SU-DHL-6 (cell line): Measurements from ENCODE around the gene RASGRF1.
A peak's percentile ranks its signal among the peaks of the same experiment; 100 is the strongest.
"Not testable (repeated sequence)": the region's sequence is repeated elsewhere in the genome, so short reads cannot be mapped to it uniquely, and the experiment has no call there.

Experiments
- H2AFZ ChIP-seq: fragments of 200-600 bp; sonication (generic); 2 replicates; pipeline ENCODE4 v1.6.1; 2014; ENCODE audit warnings: low read depth, mild to moderate bottlenecking, moderate library complexity, mixed read lengths, antibody characterized with exemption, low read length; ENCODE audit not compliant: severe bottlenecking
- H3F3A ChIP-seq: fragments of 200-600 bp; shearing (Covaris generic); 2 replicates; pipeline ENCODE4 v1.6.0; 2016; ENCODE audit warnings: antibody characterized with exemption, mild to moderate bottlenecking; ENCODE audit not compliant: insufficient read depth
- H3K27ac ChIP-seq: fragments of 200-600 bp; sonication (generic); 2 replicates; pipeline ENCODE4 v1.5.1; 2016; ENCODE audit warnings: low read depth, mild to moderate bottlenecking, low read length, moderate library complexity, mixed read lengths
- H3K27me3 ChIP-seq: fragments of 200-600 bp; sonication (generic), shearing (Covaris generic); 2 replicates; pipeline ENCODE4 v1.6.0; 2014; ENCODE audit warnings: mild to moderate bottlenecking, low read length
- H3K36me3 ChIP-seq: fragments of 200-600 bp; sonication (generic); 2 replicates; pipeline ENCODE4 v1.6.1; 2014; ENCODE audit warnings: mild to moderate bottlenecking, low read length, mixed read lengths
- H3K4me2 ChIP-seq: fragments of 300-600, 200-600 bp; shearing (Covaris generic), sonication (generic); 2 replicates; pipeline ENCODE4 v1.6.0; 2014; ENCODE audit warnings: low read length, low read depth, mild to moderate bottlenecking; ENCODE audit not compliant: poor library complexity, severe bottlenecking
- H3K4me3 ChIP-seq: fragments of 200-600 bp; sonication (generic); 2 replicates; pipeline ENCODE4 v1.5.1; 2014; ENCODE audit warnings: antibody characterized with exemption, low read length, mild to moderate bottlenecking, mixed read lengths; ENCODE audit not compliant: insufficient read depth, poor library complexity, severe bottlenecking
- H3K79me2 ChIP-seq: fragments of 200-600 bp; sonication (generic); 2 replicates; pipeline ENCODE4 v1.6.1; 2014; ENCODE audit warnings: mild to moderate bottlenecking, low read length, moderate library complexity; ENCODE audit not compliant: insufficient read depth
- H3K9ac ChIP-seq: fragments of 200-600 bp; sonication (generic); 2 replicates; pipeline ENCODE4 v1.7.0; 2014; ENCODE audit warnings: mild to moderate bottlenecking, low read length
- H3K9me2 ChIP-seq: fragments of 200-600 bp; sonication (generic); replicated peaks from 2 replicates; pipeline ENCODE4 v1.6.1; 2014; ENCODE audit warnings: low read length; ENCODE audit not compliant: insufficient read depth
- H3K9me3 ChIP-seq: fragments of 200-600 bp; sonication (generic); 2 replicates; pipeline ENCODE4 v1.6.1; 2014; ENCODE audit warnings: low read length, mixed read lengths; ENCODE audit not compliant: insufficient read depth
- H4K20me1 ChIP-seq: fragments of 200-600 bp; sonication (generic); 2 replicates; pipeline ENCODE4 v1.6.1; 2014; ENCODE audit warnings: low read depth, mild to moderate bottlenecking, antibody characterized with exemption, low read length, moderate library complexity, mixed read lengths
- EZH2phosphoT487 ChIP-seq: fragments of 200-600 bp; sonication (generic), shearing (Covaris generic); conservative IDR thresholded peaks from 2 replicates; pipeline ENCODE4 v1.6.1; 2018; ENCODE audit warnings: mild to moderate bottlenecking, antibody characterized with exemption, low read length, moderate library complexity, mixed read lengths
- TF ChIP-seq, protein P1 (sequence below): fragments of 200-600 bp; sonication (generic); IDR thresholded peaks from one replicate; pipeline ENCODE4 v1.5.1; 2017; ENCODE audit warnings: antibody characterized with exemption, mild to moderate bottlenecking, low read length, moderate library complexity; ENCODE audit not compliant: insufficient read depth, poor library complexity, severe bottlenecking

The RASGRF1 gene

GRCh38 chr15:79025802-79026201, 64.8 kb downstream of the RASGRF1 start:
- no peak overlapping the region for H3K4me2 ChIP-seq
- H3K9ac ChIP-seq, result no peak overlapping the region
- H3K79me2 ChIP-seq, result no peaks in the 10 kb centered on the region
- no peaks in the 10 kb centered on the region for H4K20me1 ChIP-seq
- no peaks in the 10 kb centered on the region for H3K27me3 ChIP-seq
- H3K9me2 ChIP-seq, result no peaks in the 10 kb centered on the region
- H3K9me3 ChIP-seq, result no peaks in the 10 kb centered on the region
- no peak overlapping the region for H3K27ac ChIP-seq
- H2AFZ ChIP-seq, result no peak overlapping the region
- TF ChIP-seq, protein P1, sequence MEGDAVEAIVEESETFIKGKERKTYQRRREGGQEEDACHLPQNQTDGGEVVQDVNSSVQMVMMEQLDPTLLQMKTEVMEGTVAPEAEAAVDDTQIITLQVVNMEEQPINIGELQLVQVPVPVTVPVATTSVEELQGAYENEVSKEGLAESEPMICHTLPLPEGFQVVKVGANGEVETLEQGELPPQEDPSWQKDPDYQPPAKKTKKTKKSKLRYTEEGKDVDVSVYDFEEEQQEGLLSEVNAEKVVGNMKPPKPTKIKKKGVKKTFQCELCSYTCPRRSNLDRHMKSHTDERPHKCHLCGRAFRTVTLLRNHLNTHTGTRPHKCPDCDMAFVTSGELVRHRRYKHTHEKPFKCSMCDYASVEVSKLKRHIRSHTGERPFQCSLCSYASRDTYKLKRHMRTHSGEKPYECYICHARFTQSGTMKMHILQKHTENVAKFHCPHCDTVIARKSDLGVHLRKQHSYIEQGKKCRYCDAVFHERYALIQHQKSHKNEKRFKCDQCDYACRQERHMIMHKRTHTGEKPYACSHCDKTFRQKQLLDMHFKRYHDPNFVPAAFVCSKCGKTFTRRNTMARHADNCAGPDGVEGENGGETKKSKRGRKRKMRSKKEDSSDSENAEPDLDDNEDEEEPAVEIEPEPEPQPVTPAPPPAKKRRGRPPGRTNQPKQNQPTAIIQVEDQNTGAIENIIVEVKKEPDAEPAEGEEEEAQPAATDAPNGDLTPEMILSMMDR, result no peak
- no peak for TF ChIP-seq EZH2phosphoT487
- H3K36me3 ChIP-seq, result no peaks in the 10 kb centered on the region
- H3F3A ChIP-seq, result no peaks in the 10 kb centered on the region
- no peak overlapping the region for H3K4me3 ChIP-seq

DNA sequence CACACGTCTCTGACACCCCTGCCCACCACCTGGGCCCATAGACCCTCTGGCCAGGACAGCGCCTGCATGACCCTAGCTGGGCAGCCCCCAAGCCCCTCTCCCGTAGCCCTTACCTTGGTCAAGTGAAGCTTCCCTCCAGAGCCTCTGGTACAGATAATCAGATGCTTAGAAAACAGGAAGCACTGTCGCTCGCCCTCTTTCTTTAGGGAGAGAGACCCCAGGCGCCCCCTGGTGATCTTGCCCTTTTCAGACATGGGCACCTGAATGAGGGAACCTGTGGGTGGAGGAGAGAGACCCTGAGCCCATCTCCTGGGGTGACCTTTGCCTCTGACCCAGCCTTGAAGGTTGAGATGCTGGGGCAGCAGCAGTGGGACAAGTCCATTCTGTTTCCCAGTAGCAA, 65.4 kb downstream of the RASGRF1 start:
- Histone ChIP-seq H3K9me2 (no peaks in the 10 kb centered on the region), H2AFZ (no peak overlapping the region), H3K9ac (no peak overlapping the region), H3K4me2 (no peak overlapping the region), H3K27me3 (no peaks in the 10 kb centered on the region), H4K20me1 (no peaks in the 10 kb centered on the region), H3K9me3 (no peaks in the 10 kb centered on the region), H3F3A (no peaks in the 10 kb centered on the region), H3K27ac (no peak overlapping the region), H3K4me3 (no peak overlapping the region), H3K36me3 (no peaks in the 10 kb centered on the region), H3K79me2 (no peaks in the 10 kb centered on the region)
- no peak for TF ChIP-seq EZH2phosphoT487
- TF ChIP-seq, protein P1, result peak; percentile 38

DNA sequence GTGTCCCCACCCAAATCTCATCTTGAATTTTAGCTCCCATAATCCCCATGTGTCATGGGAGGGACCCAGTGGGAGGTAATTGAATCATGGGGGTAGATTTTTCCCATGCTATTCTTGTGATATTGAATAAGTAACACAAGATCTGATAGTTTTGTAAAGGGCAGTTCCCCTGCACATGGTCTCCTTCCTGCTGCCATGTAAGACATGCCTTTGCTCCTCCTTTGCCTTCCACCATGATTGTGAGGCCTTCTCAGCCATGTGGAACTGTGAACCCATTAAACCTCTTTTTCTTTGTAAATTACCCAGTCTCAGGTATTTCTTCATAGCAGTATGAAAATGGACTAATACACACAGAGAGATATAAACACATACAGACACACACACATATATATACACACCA, 66.1 kb downstream of the RASGRF1 start:
- not testable (repeated sequence) for H3K9ac ChIP-seq, H3K36me3 ChIP-seq, H4K20me1 ChIP-seq, H3K27ac ChIP-seq, H3K4me2 ChIP-seq, H3K9me2 ChIP-seq, H3K4me3 ChIP-seq, H2AFZ ChIP-seq, H3K9me3 ChIP-seq, H3K27me3 ChIP-seq, H3F3A ChIP-seq, H3K79me2 ChIP-seq

GRCh38 chr15:79023918-79024317, 66.7 kb downstream of the RASGRF1 start:
- Histone ChIP-seq H4K20me1 (no peaks in the 10 kb centered on the region), H3K27me3 (no peaks in the 10 kb centered on the region), H3K9me2 (no peaks in the 10 kb centered on the region), H3K36me3 (no peaks in the 10 kb centered on the region), H3K27ac (no peak overlapping the region), H3K79me2 (no peaks in the 10 kb centered on the region), H2AFZ (no peak overlapping the region), H3F3A (no peaks in the 10 kb centered on the region), H3K4me3 (no peak overlapping the region), H3K4me2 (no peak overlapping the region), H3K9me3 (no peaks in the 10 kb centered on the region), H3K9ac (no peak overlapping the region)
- no peak for TF ChIP-seq EZH2phosphoT487
- TF ChIP-seq, protein P1, result no peak
